Stomach (tissue), 4 donors: ENCODE measurements around the gene OR1J2.

Source experiments
- CTCF ChIP-seq, 7 experiments: fragments of 450-650 bp in 4 of 7; fragments of 200-600 bp in 3 of 7; sonication (generic) in 3 of 7; IDR thresholded peaks; one replicate each; pipeline ENCODE4 v1.5.1; 2016 to 2019; ENCODE audit warnings: antibody characterized with exemption in 7 of 7, control low read depth in 2 of 7, mild to moderate bottlenecking in 1 of 7
- EP300 ChIP-seq: sonication (generic); formaldehyde crosslinking; IDR thresholded peaks from one replicate; pipeline ENCODE4 v1.6.1; 2017; ENCODE audit warnings: antibody characterized with exemption
- POLR2A ChIP-seq, 4 donors: fragments of 450-650 bp; IDR thresholded peaks; one replicate each; pipeline ENCODE4 v1.6.1; 2016; ENCODE audit warnings: antibody characterized with exemption in 4 of 4, control low read depth in 2 of 4, mild to moderate bottlenecking in 1 of 4, moderate library complexity in 1 of 4
- POLR2AphosphoS5 ChIP-seq, 3 donors: sonication (generic); formaldehyde crosslinking; IDR thresholded peaks; one replicate each; pipeline ENCODE4 v1.6.1; 2016; ENCODE audit warnings: antibody characterized with exemption in 3 of 3

GRCh38 chr9:122526602-122527001 is 16.0 kb downstream of the OR1J2 start:
- TF ChIP-seq CTCF (IDR thresholded peaks at IDR 0.05), result no peak
- TF ChIP-seq POLR2AphosphoS5 (IDR thresholded peaks at IDR 0.05), result no peak
- TF ChIP-seq POLR2A (IDR thresholded peaks at IDR 0.05), result no peak
- TF ChIP-seq EP300, result no peak
